HG03378 (cell line): ENCODE data around the gene ARL15.
A peak's percentile ranks its signal among the peaks of the same experiment; 100 is the strongest.

Source experiments
- ATAC-seq: cut with Tn5 transposase; IDR thresholded peaks from one replicate; pipeline ENCODE4 v1.9.1; 2021; ENCODE audit warnings: mild to moderate bottlenecking, moderate library complexity; ENCODE audit not compliant: unreplicated experiment

Gene ARL15

GRCh38 chr5:54162184-54162583, 148.2 kb downstream of the ARL15 start:
- ATAC-seq: no peak

GRCh38 chr5:54160329-54160728, 150.0 kb downstream of the ARL15 start:
- ATAC-seq: no peak

- ATAC-seq: no peak
Measured at GRCh38 chr5:54159893-54160195, 150.5 kb downstream of the ARL15 start.

GRCh38 chr5:54159153-54159892, 151.1 kb downstream of the ARL15 start:
- peak; percentile 68 for ATAC-seq

- ATAC-seq: no peak
Measured at GRCh38 chr5:54156577-54156976, 153.8 kb downstream of the ARL15 start.

- no peak for ATAC-seq
Measured at GRCh38 chr5:54150841-54151240, 159.5 kb downstream of the ARL15 start.

- no peak for ATAC-seq
Measured at GRCh38 chr5:54148858-54149257, 161.5 kb downstream of the ARL15 start.

- ATAC-seq: no peak
Measured at GRCh38 chr5:54148067-54148845, 162.1 kb downstream of the ARL15 start.

GRCh38 chr5:54146916-54147315, 163.5 kb downstream of the ARL15 start:
- no peak for ATAC-seq

GRCh38 chr5:54146390-54146789, 164.0 kb downstream of the ARL15 start:
- no peak for ATAC-seq

- ATAC-seq: no peak
Measured at GRCh38 chr5:54140247-54140840, 170.0 kb downstream of the ARL15 start.

- no peak for ATAC-seq
Measured at GRCh38 chr5:54136516-54137440, 173.6 kb downstream of the ARL15 start.

GRCh38 chr5:54135042-54135441, 175.3 kb downstream of the ARL15 start:
- ATAC-seq: no peak

- ATAC-seq: no peak
Measured at GRCh38 chr5:54133917-54134316, 176.5 kb downstream of the ARL15 start.

GRCh38 chr5:54120473-54120872, 189.9 kb downstream of the ARL15 start:
- ATAC-seq: no peak

- ATAC-seq: no peak
Measured at GRCh38 chr5:54117957-54118356, 192.4 kb downstream of the ARL15 start.

GRCh38 chr5:54115735-54116403, 194.5 kb downstream of the ARL15 start:
- ATAC-seq: no peak

GRCh38 chr5:54113060-54113459, 197.3 kb downstream of the ARL15 start:
- ATAC-seq: no peak

- no peak for ATAC-seq
Measured at GRCh38 chr5:54109626-54110330, 200.6 kb downstream of the ARL15 start.

- ATAC-seq: no peak
Measured at GRCh38 chr5:54108136-54108535, 202.2 kb downstream of the ARL15 start.
